ENCODE results near the gene C4orf36.
A peak's percentile ranks its signal among the peaks of the same experiment; 100 is the strongest.

The C4orf36 gene, protein sequence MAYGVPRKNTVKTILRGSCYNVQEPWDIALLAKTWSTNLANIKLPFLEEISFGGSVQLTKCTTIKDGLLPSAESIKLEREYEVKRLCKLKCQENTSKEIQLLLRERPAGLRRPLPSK

DNA sequence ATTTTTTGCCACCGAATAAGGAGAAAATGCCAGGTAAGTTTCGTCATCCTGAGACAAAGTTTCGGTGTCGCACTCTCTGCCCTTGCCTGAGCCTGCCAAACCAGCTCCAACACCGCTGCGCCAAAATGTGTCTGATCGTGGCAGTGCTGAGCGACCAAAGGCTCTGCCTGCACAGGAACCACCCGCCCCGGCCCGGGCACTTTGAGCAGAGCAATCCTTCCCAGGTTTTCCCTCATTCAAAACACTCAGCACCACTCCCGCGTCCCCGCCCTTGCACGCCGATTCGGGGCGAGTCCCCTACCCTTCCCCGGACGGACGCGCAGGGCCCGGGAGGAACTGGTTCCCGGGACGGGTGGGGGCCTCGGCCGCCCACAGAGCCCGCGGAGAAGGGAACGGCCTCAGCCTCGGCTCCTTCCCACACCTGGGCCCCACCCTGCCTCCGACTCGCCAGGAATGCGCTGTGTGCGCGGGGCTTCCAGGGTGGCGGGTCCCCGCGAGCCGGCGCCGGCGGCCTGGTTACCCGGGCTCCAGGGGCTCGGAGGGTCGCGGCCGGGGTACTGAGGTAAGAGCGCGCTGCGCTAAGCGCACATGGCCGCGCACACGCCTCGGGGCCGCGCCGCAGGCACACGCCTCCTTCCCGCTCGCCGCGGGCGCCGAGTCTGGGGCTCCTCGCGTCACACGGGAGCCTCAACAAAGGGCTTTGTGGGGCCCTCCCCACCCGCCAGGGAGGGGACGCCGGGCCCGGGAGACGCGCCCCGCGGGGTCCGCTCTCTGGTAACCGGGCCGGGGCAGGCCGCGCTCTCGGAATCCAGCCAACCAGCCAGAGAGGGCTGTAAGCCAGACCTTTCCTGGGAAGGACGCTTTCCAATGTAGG lies at the start of gene C4orf36:
C4orf36 (minus strand) TSS at position 661 of the 874 bp plus-strand sequence. CDS start 902 bp downstream, outside the sequence.
- H3K36me3 ChIP-seq (ENCODE audit: insufficient read depth, low read length): peaks cover 4% of the 10 kb centered on the region; the same call in 1 of the 2 replicates
- H3K9ac ChIP-seq (ENCODE audit: insufficient read length): peak within 1 kb of the TSS; percentile 91
- no peak for DNase-seq (ENCODE audit: low read depth, low spot score)
- peak within 1 kb of the TSS; percentile 95 for H3K27ac ChIP-seq
- H3K9me3 ChIP-seq (ENCODE audit: low read depth, low read length): no peaks in the 10 kb centered on the region
- H3K4me3 ChIP-seq: peak within 1 kb of the TSS; percentile 85
- TF ChIP-seq FOXP2 (optimal IDR thresholded peaks at IDR 0.05; ENCODE audit: control extremely low read depth, extremely low read length, insufficient read depth): peak; percentile 64
- TF ChIP-seq EZH2 (IDR thresholded peaks at IDR 0.05): no peak
- peak; percentile 14; the same call in 1 of the 2 replicates for TF ChIP-seq POLR2AphosphoS5 (IDR thresholded peaks at IDR 0.05; ENCODE audit: borderline replicate concordance, low read depth, low read length)

DNA sequence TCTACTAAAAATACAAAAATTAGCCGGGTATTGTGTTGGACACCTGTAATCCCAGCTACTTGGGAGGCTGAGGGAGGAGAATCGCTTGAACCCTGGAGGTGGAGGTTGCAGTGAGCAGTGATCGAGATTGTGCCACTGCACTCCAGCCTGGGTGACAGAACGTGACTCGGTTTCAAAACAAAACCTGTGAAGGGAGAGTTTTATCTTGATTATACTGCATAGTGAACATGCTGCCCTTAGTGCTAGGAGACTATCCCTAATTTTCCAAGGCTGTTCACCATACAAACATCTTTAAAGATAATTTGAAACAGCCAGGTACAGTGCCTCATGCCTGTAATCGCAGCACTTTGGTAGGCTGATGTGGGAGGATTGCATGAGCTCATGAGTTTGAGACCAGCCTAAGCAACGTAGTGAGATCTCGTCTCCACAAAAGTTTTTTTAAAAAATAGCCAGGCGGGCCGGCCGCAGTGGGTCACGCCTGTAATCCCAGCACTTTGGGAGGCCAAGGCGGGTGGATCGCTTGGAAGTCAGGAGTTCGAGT lies 48.8 kb upstream of the C4orf36 start:
- H3K27ac ChIP-seq: no peak overlapping the region
- no peak for DNase-seq (ENCODE audit: low read depth, low spot score)
- TF ChIP-seq EZH2 (IDR thresholded peaks at IDR 0.05) (no peak), POLR2AphosphoS5 (IDR thresholded peaks at IDR 0.05; ENCODE audit: borderline replicate concordance, low read depth, low read length) (no peak), FOXP2 (optimal IDR thresholded peaks at IDR 0.05; ENCODE audit: control extremely low read depth, extremely low read length, insufficient read depth) (no peak)
- H3K36me3 ChIP-seq (ENCODE audit: insufficient read depth, low read length): no peaks in the 10 kb centered on the region
- H3K9me3 ChIP-seq (ENCODE audit: low read depth, low read length): no peaks in the 10 kb centered on the region
- H3K9ac ChIP-seq (ENCODE audit: insufficient read length): no peak overlapping the region
- no peak overlapping the region for H3K4me3 ChIP-seq

DNA sequence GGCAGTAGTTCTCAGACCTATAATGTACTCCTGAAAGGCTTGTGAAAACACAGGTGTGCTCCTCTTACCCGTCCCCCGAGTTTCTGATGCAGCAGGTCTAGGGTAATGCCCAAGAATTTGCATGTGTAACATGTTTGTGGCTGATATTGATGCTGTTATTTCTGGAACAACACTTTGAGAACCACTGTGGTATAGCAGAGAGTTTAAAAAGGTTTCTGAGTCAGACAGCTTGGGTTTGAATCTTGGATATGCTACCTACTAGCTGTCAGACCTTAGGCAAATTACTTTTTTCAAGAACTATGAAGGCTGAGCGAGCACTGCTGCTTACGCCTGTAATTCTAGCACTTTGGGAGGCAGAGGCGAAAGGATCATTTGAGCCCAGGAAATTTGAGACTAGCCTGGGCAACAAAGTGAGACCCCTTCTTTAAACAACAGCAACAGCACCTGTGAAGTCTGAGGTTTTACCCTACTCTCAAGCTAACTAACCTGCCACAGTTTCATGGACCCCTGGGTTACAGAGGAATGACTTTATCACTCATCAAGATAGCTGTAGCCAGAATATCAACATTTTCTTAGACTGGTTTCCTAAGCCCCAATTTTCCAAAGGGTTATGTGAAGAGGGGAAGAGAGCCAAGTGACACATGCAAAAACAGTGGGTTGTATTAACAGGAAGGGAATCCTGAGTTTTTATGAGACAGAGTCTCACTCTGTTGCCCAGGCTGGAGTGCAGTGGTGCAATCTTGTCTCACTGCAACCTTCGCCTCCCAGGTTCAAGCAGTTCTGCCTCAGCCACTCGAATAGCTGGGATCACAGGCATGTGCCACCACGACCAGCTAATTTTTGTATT lies 47.7 kb upstream of the C4orf36 start:
- Histone ChIP-seq H3K9me3 (ENCODE audit: low read depth, low read length) (no peaks in the 10 kb centered on the region), H3K27ac (peak overlapping the region; percentile 86; the same call in 1 of the 2 replicates), H3K9ac (ENCODE audit: insufficient read length) (no peak overlapping the region), H3K36me3 (ENCODE audit: insufficient read depth, low read length) (no peaks in the 10 kb centered on the region), H3K4me3 (peak overlapping the region; percentile 61; the same call in 1 of the 2 replicates)
- DNase-seq (ENCODE audit: low read depth, low spot score): no peak
- TF ChIP-seq EZH2 (IDR thresholded peaks at IDR 0.05): no peak
- TF ChIP-seq FOXP2 (optimal IDR thresholded peaks at IDR 0.05; ENCODE audit: control extremely low read depth, extremely low read length, insufficient read depth): no peak
- TF ChIP-seq POLR2AphosphoS5 (IDR thresholded peaks at IDR 0.05; ENCODE audit: borderline replicate concordance, low read depth, low read length): no peak

DNA sequence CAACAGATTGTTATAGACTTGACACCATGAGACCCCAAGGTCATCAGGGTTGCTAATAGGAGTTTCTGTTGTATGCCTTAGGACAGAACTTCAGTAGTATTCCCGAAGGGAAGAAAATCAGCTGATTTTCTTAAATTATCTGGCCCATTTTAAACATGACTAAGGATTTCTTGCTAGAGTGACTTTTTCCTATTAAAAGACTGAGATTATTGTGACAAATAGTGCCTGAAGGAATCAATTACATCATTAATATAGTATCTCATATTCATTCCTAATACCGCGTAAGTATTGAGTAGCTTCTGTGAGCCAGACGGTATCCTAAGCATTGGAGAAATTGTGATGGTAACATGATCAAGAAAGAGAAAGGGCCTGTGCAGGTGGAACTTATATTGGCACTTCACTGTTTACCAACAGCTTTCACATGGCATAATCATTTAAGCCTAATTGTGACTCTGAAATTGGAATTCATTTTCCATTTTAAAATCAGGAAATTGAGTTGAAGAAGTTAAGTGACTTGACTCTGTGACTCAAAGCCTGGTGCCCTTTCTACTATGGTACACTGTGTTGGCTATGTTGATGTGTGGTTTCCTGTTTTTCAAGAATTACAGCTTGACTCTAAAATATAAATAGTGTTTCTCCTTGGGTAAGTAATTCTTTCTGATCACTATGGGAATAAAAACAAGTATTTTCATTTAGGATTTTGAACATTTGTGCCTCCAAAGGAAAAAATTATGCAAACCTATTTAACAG lies 46.7 kb upstream of the C4orf36 start:
- peak overlapping the region; percentile 86 for H3K27ac ChIP-seq
- peak; percentile 48 for TF ChIP-seq FOXP2 (optimal IDR thresholded peaks at IDR 0.05; ENCODE audit: control extremely low read depth, extremely low read length, insufficient read depth)
- TF ChIP-seq POLR2AphosphoS5 (IDR thresholded peaks at IDR 0.05; ENCODE audit: borderline replicate concordance, low read depth, low read length): no peak
- no peak overlapping the region for H3K9ac ChIP-seq (ENCODE audit: insufficient read length)
- no peak for DNase-seq (ENCODE audit: low read depth, low spot score)
- peak overlapping the region; percentile 61 for H3K4me3 ChIP-seq
- H3K36me3 ChIP-seq (ENCODE audit: insufficient read depth, low read length): no peaks in the 10 kb centered on the region
- H3K9me3 ChIP-seq (ENCODE audit: low read depth, low read length): no peaks in the 10 kb centered on the region

DNA sequence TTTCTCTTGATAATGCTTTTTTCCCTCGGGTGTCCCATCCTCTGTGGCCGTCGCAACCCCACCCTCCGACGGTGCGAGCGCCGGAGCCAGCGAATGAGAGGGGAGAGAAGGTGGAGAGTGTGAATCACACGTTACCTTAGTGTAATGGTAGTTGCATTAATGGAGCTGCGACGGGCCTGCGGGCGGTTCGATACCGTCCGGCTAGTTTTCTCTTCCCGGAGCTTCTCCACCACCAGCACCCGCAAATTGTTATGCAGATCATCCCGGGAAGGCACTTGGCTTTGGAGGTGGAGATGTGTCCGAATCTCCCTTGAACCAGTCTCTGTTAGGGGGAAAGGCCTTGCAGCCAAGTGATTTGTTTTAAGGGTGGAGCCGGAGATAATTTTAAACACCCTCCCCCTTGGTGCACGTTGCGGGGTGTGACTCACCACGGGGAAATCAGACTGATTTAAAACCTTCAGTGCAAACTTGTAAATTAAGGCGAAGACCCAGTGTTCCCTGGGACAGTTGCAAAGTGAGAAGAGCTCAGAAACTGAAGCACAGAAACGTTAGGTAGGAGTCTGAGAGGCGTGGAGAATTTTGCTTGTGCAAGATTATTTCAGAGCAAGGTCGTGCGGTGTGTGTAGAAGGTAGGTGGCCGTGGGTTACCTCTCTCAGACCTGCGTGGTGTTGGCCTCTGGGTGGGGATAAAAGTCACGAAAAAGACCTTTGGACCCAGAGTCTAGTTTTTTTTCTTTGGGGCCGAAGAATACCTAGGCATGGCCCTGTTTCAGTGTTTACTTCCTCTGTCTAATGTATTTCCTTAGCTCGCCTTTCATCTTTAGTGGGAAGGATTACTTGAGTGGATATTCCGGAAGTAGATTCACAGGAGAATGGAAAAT lies 43.9 kb upstream of the C4orf36 start:
- H3K9me3 ChIP-seq (ENCODE audit: low read depth, low read length): no peaks in the 10 kb centered on the region
- peak overlapping the region; percentile 82 for H3K9ac ChIP-seq (ENCODE audit: insufficient read length)
- peak overlapping the region; percentile 40; the same call in 1 of the 2 replicates for H3K27ac ChIP-seq
- no peak for DNase-seq (ENCODE audit: low read depth, low spot score)
- TF ChIP-seq POLR2AphosphoS5 (IDR thresholded peaks at IDR 0.05; ENCODE audit: borderline replicate concordance, low read depth, low read length) (peak; percentile 16; the same call in 1 of the 2 replicates), EZH2 (IDR thresholded peaks at IDR 0.05) (no peak), FOXP2 (optimal IDR thresholded peaks at IDR 0.05; ENCODE audit: control extremely low read depth, extremely low read length, insufficient read depth) (no peak)
- no peaks in the 10 kb centered on the region for H3K36me3 ChIP-seq (ENCODE audit: insufficient read depth, low read length)
- H3K4me3 ChIP-seq: peak overlapping the region; percentile 96

DNA sequence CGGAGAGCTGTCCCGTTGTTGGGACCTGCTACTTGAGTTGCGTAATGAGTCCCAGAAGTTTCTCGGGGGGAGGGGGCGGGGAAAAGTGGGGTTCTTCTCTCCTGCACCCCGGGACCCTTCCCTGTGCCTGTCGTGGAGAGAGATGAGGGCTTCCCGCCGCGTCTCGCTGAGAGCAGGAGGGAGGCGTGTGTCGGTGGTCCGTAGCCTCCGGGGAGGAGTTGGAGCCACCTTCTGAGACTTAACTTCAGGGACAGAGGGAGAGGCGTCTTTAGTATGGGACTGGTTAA lies 43.3 kb upstream of the C4orf36 start:
- peak overlapping the region; percentile 82 for H3K9ac ChIP-seq (ENCODE audit: insufficient read length)
- no peak for DNase-seq (ENCODE audit: low read depth, low spot score)
- 0 out of 2 replicates have a peak overlapping the region, but pooled peaks have one; percentile 5 for H3K27ac ChIP-seq

More for the DNA sequence above, 43.3 kb upstream of the C4orf36 start:
- no peaks in the 10 kb centered on the region for H3K9me3 ChIP-seq (ENCODE audit: low read depth, low read length)
- peak overlapping the region; percentile 96 for H3K4me3 ChIP-seq
- no peak for TF ChIP-seq FOXP2 (optimal IDR thresholded peaks at IDR 0.05; ENCODE audit: control extremely low read depth, extremely low read length, insufficient read depth)
- H3K36me3 ChIP-seq (ENCODE audit: insufficient read depth, low read length): no peaks in the 10 kb centered on the region

Measured in SK-N-MC (cell line).